ENCODE measurements around the gene KIF25. TPM values are rescaled to one million over a fixed set of nuclear protein-coding genes. Genes with fewer than 3 reads are reported as not detected.

Gene KIF25
- total and polyA plus RNA-seq, 8 donors, result 0.63 to 14.8 (median 12.2) TPM

DNA sequence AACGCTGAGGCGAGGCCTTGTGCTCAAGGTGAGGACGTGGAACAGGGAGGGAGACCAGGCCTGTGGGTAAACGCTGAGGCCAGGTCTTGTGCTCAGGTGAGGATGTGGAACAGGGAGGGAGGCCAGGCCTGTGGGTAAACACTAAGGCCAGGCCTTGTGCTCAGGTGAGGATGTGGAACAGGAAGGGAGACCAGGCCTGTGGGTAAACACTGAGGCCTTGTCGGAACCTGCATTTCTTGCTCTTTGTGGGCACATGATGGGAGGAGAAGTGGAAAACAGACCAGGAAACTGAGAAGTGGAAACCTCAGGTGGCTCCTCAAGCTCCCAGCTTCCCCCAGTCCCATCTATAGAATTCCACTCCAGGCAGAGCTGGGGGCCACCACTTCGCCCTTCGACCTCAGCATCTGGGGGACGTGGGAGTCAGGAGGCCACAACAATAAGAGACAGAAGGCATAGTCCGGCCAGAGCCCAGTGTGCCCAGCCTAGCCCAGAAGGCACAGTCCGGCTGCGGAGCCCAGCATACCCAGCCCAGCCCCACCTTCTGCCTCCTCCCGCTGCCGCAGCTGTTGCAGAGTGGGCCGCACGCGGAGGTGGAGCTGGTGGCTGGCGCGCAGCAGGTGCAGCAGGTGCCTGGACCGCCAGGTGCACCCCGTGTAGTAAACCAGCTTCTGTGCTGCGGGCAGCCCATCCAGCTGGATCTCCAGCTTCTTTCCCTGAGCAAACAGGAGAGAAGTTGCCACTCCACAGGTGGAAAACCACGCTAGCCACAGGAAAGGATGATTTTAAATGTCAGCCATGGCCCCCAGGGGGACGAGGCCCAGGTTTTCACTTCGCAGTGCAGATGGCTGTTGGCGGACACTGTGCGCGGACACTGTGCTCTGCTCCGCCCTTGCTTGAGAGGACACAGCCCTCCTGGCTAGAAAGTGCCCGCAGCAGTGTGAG lies 64.1 kb downstream of the KIF25 start:
- no peak for ATAC-seq
- intact Hi-C loops (cut with DNase I), result no loop called here
- Histone ChIP-seq H3K27me3 (no peaks in the 10 kb centered on the region), H3K36me3 (no peaks in the 10 kb centered on the region), H3K4me3 (no peak overlapping the region), H3K9me3 (no peaks in the 10 kb centered on the region), H3K4me1 (no peaks in the 10 kb centered on the region), H3K27ac (no peak overlapping the region)
- peak in 1 of 4 donors; percentile 75 for DNase-seq
- TF ChIP-seq, protein P1, sequence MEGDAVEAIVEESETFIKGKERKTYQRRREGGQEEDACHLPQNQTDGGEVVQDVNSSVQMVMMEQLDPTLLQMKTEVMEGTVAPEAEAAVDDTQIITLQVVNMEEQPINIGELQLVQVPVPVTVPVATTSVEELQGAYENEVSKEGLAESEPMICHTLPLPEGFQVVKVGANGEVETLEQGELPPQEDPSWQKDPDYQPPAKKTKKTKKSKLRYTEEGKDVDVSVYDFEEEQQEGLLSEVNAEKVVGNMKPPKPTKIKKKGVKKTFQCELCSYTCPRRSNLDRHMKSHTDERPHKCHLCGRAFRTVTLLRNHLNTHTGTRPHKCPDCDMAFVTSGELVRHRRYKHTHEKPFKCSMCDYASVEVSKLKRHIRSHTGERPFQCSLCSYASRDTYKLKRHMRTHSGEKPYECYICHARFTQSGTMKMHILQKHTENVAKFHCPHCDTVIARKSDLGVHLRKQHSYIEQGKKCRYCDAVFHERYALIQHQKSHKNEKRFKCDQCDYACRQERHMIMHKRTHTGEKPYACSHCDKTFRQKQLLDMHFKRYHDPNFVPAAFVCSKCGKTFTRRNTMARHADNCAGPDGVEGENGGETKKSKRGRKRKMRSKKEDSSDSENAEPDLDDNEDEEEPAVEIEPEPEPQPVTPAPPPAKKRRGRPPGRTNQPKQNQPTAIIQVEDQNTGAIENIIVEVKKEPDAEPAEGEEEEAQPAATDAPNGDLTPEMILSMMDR (IDR thresholded peaks at IDR 0.05), result no peak

DNA sequence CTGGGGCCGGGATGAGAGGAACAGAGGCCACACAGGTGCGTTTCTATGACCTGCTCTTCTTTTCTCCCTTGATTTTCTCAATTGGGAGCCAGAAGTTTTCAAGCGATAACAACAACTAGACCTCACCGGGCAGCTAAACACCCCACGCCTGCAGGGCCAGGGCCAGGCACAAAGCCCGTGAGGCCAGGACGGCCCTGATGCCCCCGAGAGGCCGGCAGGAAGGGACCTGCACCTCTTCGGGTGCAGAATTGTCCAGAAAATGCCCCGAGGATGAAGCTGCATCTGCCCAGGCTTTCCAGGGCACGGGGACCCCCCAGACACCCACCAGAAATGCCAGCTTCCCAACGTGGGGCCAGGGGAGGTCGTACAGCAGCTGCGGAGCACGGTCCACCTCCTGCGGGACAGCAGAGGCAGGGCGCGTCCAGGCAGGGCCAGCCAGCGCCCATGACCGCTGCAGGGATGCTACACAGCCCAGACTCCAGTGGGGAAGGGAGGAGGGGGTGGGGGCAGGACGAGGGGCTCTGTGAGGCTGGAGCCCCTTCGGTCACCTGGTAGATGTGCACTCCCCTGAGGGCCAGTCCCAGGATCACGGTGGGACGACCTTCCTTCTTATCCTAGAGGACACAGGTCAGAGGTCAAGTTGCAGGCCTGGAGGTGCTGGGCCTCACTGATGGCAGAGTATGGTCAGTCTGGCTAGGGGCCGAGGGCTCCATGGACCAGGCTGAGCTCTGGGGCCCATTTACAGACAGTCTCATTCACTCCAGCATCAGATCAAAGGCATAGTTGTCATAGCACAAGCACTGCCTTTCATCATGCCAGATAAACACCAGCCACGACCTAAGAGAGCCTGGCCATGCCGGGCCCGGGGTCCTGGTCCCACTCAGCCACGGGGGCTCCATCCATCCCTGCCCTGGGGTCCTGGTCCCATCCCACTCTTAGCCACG lies 65.1 kb downstream of the KIF25 start:
- H3K4me3 ChIP-seq, result no peak overlapping the region
- TF ChIP-seq, protein P1 (IDR thresholded peaks at IDR 0.05), result no peak
- H3K4me1 ChIP-seq, result no peaks in the 10 kb centered on the region
- DNase-seq (peak in 1 of 4 donors; percentile 74), ATAC-seq (no peak)
- H3K36me3 ChIP-seq, result no peaks in the 10 kb centered on the region
- no peak overlapping the region for H3K27ac ChIP-seq
- intact Hi-C loops (cut with DNase I), result no loop called here
- H3K27me3 ChIP-seq, result no peaks in the 10 kb centered on the region
- no peaks in the 10 kb centered on the region for H3K9me3 ChIP-seq

DNA sequence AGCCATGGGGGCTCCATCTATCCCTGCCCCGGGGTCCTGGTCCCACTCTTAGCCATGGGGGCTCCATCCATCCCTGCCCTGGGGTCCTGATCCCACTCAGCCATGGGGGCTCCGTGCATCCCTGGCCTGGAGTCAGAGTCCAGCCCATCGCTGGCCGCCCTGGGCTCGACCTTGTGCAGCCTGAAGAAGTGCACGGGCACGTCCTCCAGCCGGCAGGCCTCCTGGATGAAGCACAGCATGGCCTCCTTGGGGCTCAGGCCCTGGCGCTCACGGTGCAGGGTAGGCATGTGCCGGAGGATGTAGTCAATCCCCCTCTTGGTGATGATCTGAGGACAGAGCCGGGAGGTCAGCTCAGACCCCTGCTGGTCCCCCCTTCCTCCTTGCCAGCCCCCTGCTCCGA lies 66.0 kb downstream of the KIF25 start:
- H3K9me3 ChIP-seq, result no peaks in the 10 kb centered on the region
- H3K27ac ChIP-seq, result no peak overlapping the region
- ATAC-seq (no peak), DNase-seq (peak in 1 of 4 donors; percentile 76)
- H3K27me3 ChIP-seq, result no peaks in the 10 kb centered on the region
- no peak overlapping the region for H3K4me3 ChIP-seq
- intact Hi-C loops (cut with DNase I), result no loop called here
- H3K36me3 ChIP-seq, result no peaks in the 10 kb centered on the region
- TF ChIP-seq, protein P1 (IDR thresholded peaks at IDR 0.05), result no peak
- no peaks in the 10 kb centered on the region for H3K4me1 ChIP-seq

DNA sequence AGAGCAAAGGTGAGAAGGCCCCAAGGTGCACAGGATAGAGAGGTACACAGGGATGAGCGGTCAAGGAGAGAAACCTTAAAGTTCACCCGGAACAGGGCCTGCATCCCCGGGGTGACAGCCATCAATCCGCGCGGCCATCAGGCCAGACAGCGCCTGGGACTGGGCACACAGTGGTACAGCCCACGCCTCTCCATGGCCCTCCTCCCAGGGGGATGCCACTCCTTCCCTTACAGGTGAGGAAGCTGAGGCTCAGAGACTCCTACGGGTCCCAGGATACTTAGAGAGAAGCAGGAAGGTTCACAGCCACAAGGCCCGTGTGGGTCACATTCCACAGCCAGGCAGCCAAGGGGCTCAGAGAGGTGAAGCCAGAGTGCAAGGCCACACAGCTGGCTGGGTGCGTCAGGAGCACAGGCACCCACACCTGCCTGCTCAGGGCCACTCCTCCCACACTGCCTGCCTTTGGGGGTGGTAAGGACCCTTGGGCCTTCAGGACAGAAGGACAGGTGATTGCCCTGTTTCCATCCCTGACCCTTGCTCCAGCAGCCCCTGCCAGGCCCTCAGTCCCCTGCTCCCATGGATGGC lies 66.8 kb downstream of the KIF25 start:
- intact Hi-C loops (cut with DNase I), result no loop called here
- Histone ChIP-seq H3K9me3 (no peaks in the 10 kb centered on the region), H3K4me1 (no peaks in the 10 kb centered on the region), H3K4me3 (no peak overlapping the region), H3K27me3 (no peaks in the 10 kb centered on the region), H3K36me3 (no peaks in the 10 kb centered on the region), H3K27ac (no peak overlapping the region)
- DNase-seq, result no peak
- TF ChIP-seq, protein P1 (IDR thresholded peaks at IDR 0.05), result no peak
- no peak for ATAC-seq
